Cardiac fibroblast (primary cell): ENCODE data around the gene SEMA5A.

Experiments
- DNase-seq, 2 donors: peaks; one replicate each; pipeline versions ENCODE4 v3.0.0 to v3.0.0-alpha.2; 2010; ENCODE audit warnings: low read depth in 2 of 2
- H3K4me3 ChIP-seq, 2 donors: replicated peaks in 1 of 2; 1 replicate in 1 of 2; 2 replicates in 1 of 2; pipeline ENCODE4 v1.5.1; 2011; ENCODE audit warnings: low read depth in 2 of 2, low read length in 2 of 2, mild to moderate bottlenecking in 2 of 2, moderate library complexity in 1 of 2
- CTCF ChIP-seq: IDR thresholded peaks from one replicate; pipeline ENCODE4 v1.5.1; 2011; ENCODE audit warnings: low read depth, mild to moderate bottlenecking, low read length, inconsistent platforms

Gene SEMA5A

GRCh38 chr5:9558319-9558965, 12.6 kb upstream of the SEMA5A start:
- no peak for TF ChIP-seq CTCF
- no peak for DNase-seq

GRCh38 chr5:9557696-9558095, 11.8 kb upstream of the SEMA5A start:
- H3K4me3 ChIP-seq, result no peak overlapping the region
- no peak for TF ChIP-seq CTCF
- DNase-seq, result peak; percentile 21 to 79

More at GRCh38 chr5:9558319-9558965, 12.6 kb upstream of the SEMA5A start:
- H3K4me3 ChIP-seq, result no peak overlapping the region

GRCh38 chr5:9555961-9556360, 10.1 kb upstream of the SEMA5A start:
- no peak for DNase-seq
- no peak overlapping the region for H3K4me3 ChIP-seq
- no peak for TF ChIP-seq CTCF

- no peak for TF ChIP-seq CTCF
- DNase-seq, result no peak
- no peak overlapping the region for H3K4me3 ChIP-seq
Measured at GRCh38 chr5:9554122-9554521, 8.2 kb upstream of the SEMA5A start.

- H3K4me3 ChIP-seq, result no peak overlapping the region
- no peak for DNase-seq
- TF ChIP-seq CTCF, result no peak
Measured at GRCh38 chr5:9553561-9553960, 7.7 kb upstream of the SEMA5A start.

- no peak overlapping the region for H3K4me3 ChIP-seq
- TF ChIP-seq CTCF, result no peak
- DNase-seq, result no peak
Measured at GRCh38 chr5:9551567-9552537, 6.0 kb upstream of the SEMA5A start.
